K562 (cell line): ENCODE measurements around the gene CTXND1. TPM values are rescaled to one million over a fixed set of nuclear protein-coding genes. Genes with fewer than 3 reads are reported as not detected.
A peak's percentile ranks its signal among the peaks of the same experiment; 100 is the strongest.

Experiments
- ASH1L ChIP-seq: fragments of 450-650 bp; IDR thresholded peaks from 2 replicates; pipeline ENCODE4 v1.6.1; 2018; ENCODE audit warnings: borderline replicate concordance, mild to moderate bottlenecking, low read depth; ENCODE audit not compliant: partially characterized antibody
- BCL6 ChIP-seq: fragments of 250-450 bp; sonication (Bioruptor Pico); IDR thresholded peaks from 2 replicates; pipeline ENCODE4 v1.4.0; 2020
- CEBPB ChIP-seq: fragments of 450-650 bp; IDR thresholded peaks from 2 replicates; pipeline ENCODE4 v1.6.1; 2016; ENCODE audit warnings: missing genetic modification characterization, missing compliant biosample characterization
- CREB3 ChIP-seq: fragments of 450-650 bp; conservative IDR thresholded peaks from 2 replicates; pipeline ENCODE4 v1.6.1; 2016; ENCODE audit warnings: missing genetic modification characterization, low read depth, mild to moderate bottlenecking, missing compliant biosample characterization, moderate library complexity
- E2F3 ChIP-seq: fragments of 250-450 bp; sonication (Bioruptor Pico); IDR thresholded peaks from 2 replicates; pipeline ENCODE4 v1.4.0; 2020; ENCODE audit warnings: mild to moderate bottlenecking
- ELF1 ChIP-seq: fragments of 200-800 bp; sonication (Bioruptor generic); IDR thresholded peaks from 2 replicates; pipeline ENCODE4 v1.6.1; 2016; ENCODE audit warnings: missing genetic modification characterization, missing compliant biosample characterization
- HEY1 ChIP-seq: fragments of 250-450 bp; sonication (Bioruptor Pico); IDR thresholded peaks from 2 replicates; pipeline ENCODE4 v1.5.0; 2020; ENCODE audit warnings: mild to moderate bottlenecking, moderate library complexity, borderline replicate concordance
- HMGN3 ChIP-seq: IDR thresholded peaks from 2 replicates; pipeline ENCODE4 v1.6.1; 2011; ENCODE audit warnings: borderline replicate concordance, low read depth, mild to moderate bottlenecking, mixed read lengths, low read length; ENCODE audit not compliant: insufficient read length; ENCODE audit errors: extremely low read depth
- NR2C2 ChIP-seq, 2 experiments: fragments of 200-800 bp in 1 of 2; sonication (Bioruptor generic) in 1 of 2; sonication (generic) in 1 of 2; formaldehyde crosslinking in 1 of 2; IDR thresholded peaks; 2 replicates each; pipeline versions ENCODE4 v1.6.1 to v1.8.0; 2016 to 2022; ENCODE audit warnings: mild to moderate bottlenecking in 1 of 2, missing compliant biosample characterization in 1 of 2, missing genetic modification characterization in 1 of 2, missing genetic modification reagents in 1 of 2
- PTRF ChIP-seq: fragments of 450-650 bp; IDR thresholded peaks from 2 replicates; pipeline ENCODE4 v1.6.1; 2016; ENCODE audit warnings: mild to moderate bottlenecking, missing genetic modification characterization, missing compliant biosample characterization
- RAD21 ChIP-seq, 2 experiments: fragments of 250-450 bp in 1 of 2; fragments of 450-650 bp in 1 of 2; sonication (Bioruptor Pico) in 1 of 2; formaldehyde crosslinking in 1 of 2; IDR thresholded peaks in 1 of 2; conservative IDR thresholded peaks in 1 of 2; 2 replicates each; pipeline versions ENCODE4 v1.4.0 to v1.8.0; 2020 to 2022; ENCODE audit warnings: mild to moderate bottlenecking in 2 of 2, moderate library complexity in 1 of 2
- RCOR1 ChIP-seq, 2 experiments: IDR thresholded peaks; 2 replicates each; pipeline ENCODE4 v1.6.1; 2012; ENCODE audit warnings: low read depth in 2 of 2, low read length in 2 of 2, borderline replicate concordance in 1 of 2, improper control_type of control experiment in 1 of 2
- TAF9B ChIP-seq: fragments of 450-650 bp; IDR thresholded peaks from 2 replicates; pipeline ENCODE4 v1.6.1; 2018; ENCODE audit warnings: mild to moderate bottlenecking; ENCODE audit not compliant: partially characterized antibody
- ZBTB17 ChIP-seq: fragments of 450-650 bp; formaldehyde crosslinking; IDR thresholded peaks from 2 replicates; pipeline ENCODE4 v1.4.0; 2020; ENCODE audit warnings: mild to moderate bottlenecking
- ZFP1 ChIP-seq: fragments of 450-650 bp; formaldehyde crosslinking; IDR thresholded peaks from 2 replicates; pipeline ENCODE4 v1.4.0; 2020; ENCODE audit warnings: mild to moderate bottlenecking, mixed read lengths
- ZNF277 ChIP-seq: fragments of 250-450 bp; sonication (Bioruptor Pico); IDR thresholded peaks from 2 replicates; pipeline ENCODE4 v1.8.0; 2022; ENCODE audit warnings: inconsistent platforms, mild to moderate bottlenecking, moderate library complexity, borderline replicate concordance
- ZNF316 ChIP-seq: fragments of 450-650 bp; IDR thresholded peaks from 2 replicates; pipeline ENCODE4 v1.6.1; 2016
- ZNF444 ChIP-seq: fragments of 250-450 bp; sonication (Bioruptor Pico); IDR thresholded peaks from 2 replicates; pipeline ENCODE4 v1.4.0; 2020; ENCODE audit warnings: mild to moderate bottlenecking, moderate library complexity
- ZNF584 ChIP-seq: fragments of 200-800 bp; sonication (Bioruptor generic); IDR thresholded peaks from 2 replicates; pipeline ENCODE4 v1.6.1; 2016; ENCODE audit warnings: low read depth, mild to moderate bottlenecking, missing genetic modification characterization, missing compliant biosample characterization
- ZNF76 ChIP-seq: fragments of 250-450 bp; sonication (Bioruptor Pico); IDR thresholded peaks from 2 replicates; pipeline ENCODE4 v1.4.0; 2020; ENCODE audit warnings: mild to moderate bottlenecking, moderate library complexity, borderline replicate concordance
- ZNF764 ChIP-seq: fragments of 250-450 bp; sonication (Bioruptor Pico); IDR thresholded peaks from 2 replicates; pipeline ENCODE4 v1.4.0; 2020; ENCODE audit warnings: low read depth, mild to moderate bottlenecking, moderate library complexity
- polyA plus RNA-seq, 8 experiments: library from polyadenylated mRNA; depleted of rRNA in 4 of 8; stranded (reverse) in 5 of 8; unstranded in 3 of 8; fragments of >200 nt; fragmentation: Nextera tagmentation in 2 of 8; fragmentation: Illumina TruSeq in 1 of 8; extraction: Ambion mirVana in 2 of 8; extraction: Trizol in 1 of 8; gene quantifications; 2 replicates each; pipeline versions ENCODE4 v1.2.1 to v1.2.3, GENCODE V29; 2011 to 2014; ENCODE audit warnings: inconsistent platforms in 1 of 8, missing spikeins in 1 of 8
- total RNA-seq, 7 experiments: library from RNA; depleted of rRNA in 6 of 7; stranded (reverse); fragments of >200 nt in 6 of 7; fragmentation: Illumina TruSeq in 2 of 7; extraction: Trizol in 2 of 7; gene quantifications; 2 replicates each; pipeline versions ENCODE4 v1.2.1 to v1.2.3, GENCODE V29; 2011 to 2021; ENCODE audit warnings: low replicate concordance in 1 of 7
- TF ChIP-seq, protein P1 (sequence below): fragments of 250-450 bp; sonication (Bioruptor Pico); IDR thresholded peaks from 2 replicates; pipeline ENCODE4 v1.4.0; 2020; ENCODE audit warnings: mild to moderate bottlenecking, moderate library complexity

The CTXND1 gene
- total and polyA plus RNA-seq, 9 of the 15 experiments (the other 6 are each of a cell fraction or from before 2014, with no cell fraction given): 0.04 TPM; not detected in 7

GRCh38 chr15:80160570-80161156 lies 91.3 kb downstream of the CTXND1 start (continued):
- peak; percentile 82; the same call in 1 of the 2 replicates for TF ChIP-seq CREB3
- no peak for TF ChIP-seq HEY1
- TF ChIP-seq ZNF444 (CRISPR knock-in tag): no peak
- TF ChIP-seq, protein P1, sequence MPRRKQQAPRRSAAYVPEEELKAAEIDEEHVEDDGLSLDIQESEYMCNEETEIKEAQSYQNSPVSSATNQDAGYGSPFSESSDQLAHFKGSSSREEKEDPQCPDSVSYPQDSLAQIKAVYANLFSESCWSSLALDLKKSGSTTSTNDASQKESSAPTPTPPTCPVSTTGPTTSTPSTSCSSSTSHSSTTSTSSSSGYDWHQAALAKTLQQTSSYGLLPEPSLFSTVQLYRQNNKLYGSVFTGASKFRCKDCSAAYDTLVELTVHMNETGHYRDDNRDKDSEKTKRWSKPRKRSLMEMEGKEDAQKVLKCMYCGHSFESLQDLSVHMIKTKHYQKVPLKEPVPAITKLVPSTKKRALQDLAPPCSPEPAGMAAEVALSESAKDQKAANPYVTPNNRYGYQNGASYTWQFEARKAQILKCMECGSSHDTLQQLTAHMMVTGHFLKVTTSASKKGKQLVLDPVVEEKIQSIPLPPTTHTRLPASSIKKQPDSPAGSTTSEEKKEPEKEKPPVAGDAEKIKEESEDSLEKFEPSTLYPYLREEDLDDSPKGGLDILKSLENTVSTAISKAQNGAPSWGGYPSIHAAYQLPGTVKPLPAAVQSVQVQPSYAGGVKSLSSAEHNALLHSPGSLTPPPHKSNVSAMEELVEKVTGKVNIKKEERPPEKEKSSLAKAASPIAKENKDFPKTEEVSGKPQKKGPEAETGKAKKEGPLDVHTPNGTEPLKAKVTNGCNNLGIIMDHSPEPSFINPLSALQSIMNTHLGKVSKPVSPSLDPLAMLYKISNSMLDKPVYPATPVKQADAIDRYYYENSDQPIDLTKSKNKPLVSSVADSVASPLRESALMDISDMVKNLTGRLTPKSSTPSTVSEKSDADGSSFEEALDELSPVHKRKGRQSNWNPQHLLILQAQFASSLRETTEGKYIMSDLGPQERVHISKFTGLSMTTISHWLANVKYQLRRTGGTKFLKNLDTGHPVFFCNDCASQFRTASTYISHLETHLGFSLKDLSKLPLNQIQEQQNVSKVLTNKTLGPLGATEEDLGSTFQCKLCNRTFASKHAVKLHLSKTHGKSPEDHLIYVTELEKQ: peak; percentile 56; the same call in 1 of the 2 replicates
- TF ChIP-seq E2F3 (CRISPR knock-in tag): peak; percentile 69; the same call in 1 of the 2 replicates
- TF ChIP-seq ASH1L: no peak
- peak; percentile 43 for TF ChIP-seq CEBPB (tag)
- peak; percentile 83 for TF ChIP-seq ELF1 (tag)
- no peak for TF ChIP-seq ZNF277 (CRISPR knock-in tag)
- peak; percentile 6; the same call in 1 of the 2 replicates for TF ChIP-seq BCL6 (CRISPR knock-in tag)
- TF ChIP-seq ZNF316: peak; percentile 99
- TF ChIP-seq ZBTB17 (CRISPR knock-in tag): peak; percentile 73
- TF ChIP-seq NR2C2 (CRISPR knock-in tag; IDR thresholded peaks at IDR 0.05): no peak
- TF ChIP-seq NR2C2 (tag; IDR thresholded peaks at IDR 0.05): peak; percentile 90
- no peak for TF ChIP-seq ZNF764
- peak; percentile 94 for TF ChIP-seq ZNF584 (CRISPR knock-in tag)
- TF ChIP-seq ZFP1 (CRISPR knock-in tag): no peak
- TF ChIP-seq TAF9B: peak; percentile 67
- TF ChIP-seq ZNF76 (CRISPR knock-in tag): peak; percentile 93; the same call in 1 of the 2 replicates
- TF ChIP-seq HMGN3: no peak
- no peak for TF ChIP-seq PTRF (tag)
- TF ChIP-seq RCOR1 (IDR thresholded peaks at IDR 0.05; ENCODE audit: borderline replicate concordance in 1 of 2, low read depth in 2 of 2, low read length in 2 of 2): peak in 1 of 2 experiments; percentile 64; a peak in 1 of 4 replicates
- peak; percentile 18 to 26; a peak in 3 of 4 replicates for TF ChIP-seq RAD21 (CRISPR knock-in tag; conservative IDR thresholded peaks at IDR 0.05 in 1 of 2, IDR thresholded peaks at IDR 0.05 in 1 of 2)
